Type B pancreatic cell (in vitro differentiated cells): ENCODE measurements around the gene HSD17B2. TPM values are rescaled to one million over a fixed set of nuclear protein-coding genes. Genes with fewer than 3 reads are reported as not detected.

Source experiments
- DNase-seq: peaks from one replicate; pipeline ENCODE4 v3.0.0; 2021; ENCODE audit warnings: mixed read lengths; ENCODE audit not compliant: unreplicated experiment; ENCODE audit errors: extremely low spot score
- H3K27ac Mint-ChIP-seq: 2 replicates; pipeline ENCODE4 v1.8.0; 2021; ENCODE audit warnings: mild to moderate bottlenecking, mixed read lengths
- H3K27me3 Mint-ChIP-seq: 2 replicates; pipeline ENCODE4 v1.8.0; 2021; ENCODE audit warnings: mixed read lengths
- H3K36me3 Mint-ChIP-seq: 2 replicates; pipeline ENCODE4 v1.8.0; 2021; ENCODE audit warnings: mixed read lengths
- H3K4me1 Mint-ChIP-seq: one replicate; pipeline ENCODE4 v1.8.0; 2021; ENCODE audit warnings: mixed read lengths; ENCODE audit not compliant: unreplicated experiment
- H3K4me3 Mint-ChIP-seq: 2 replicates; pipeline ENCODE4 v1.8.0; 2021; ENCODE audit warnings: mild to moderate bottlenecking, mixed read lengths
- H3K9me3 Mint-ChIP-seq: 2 replicates; pipeline ENCODE4 v1.8.0; 2021; ENCODE audit warnings: mixed read lengths
- CTCF ChIP-seq: fragments of 200-600 bp; sonication (generic); conservative IDR thresholded peaks from 2 replicates; pipeline ENCODE4 v1.5.0; 2021; ENCODE audit warnings: antibody characterized with exemption, mild to moderate bottlenecking
- total RNA-seq: library from RNA; stranded (reverse); gene quantifications from 2 replicates; pipeline ENCODE4 v1.2.1, GENCODE V29; 2021; ENCODE audit warnings: low replicate concordance

Gene HSD17B2
- total RNA-seq, 1 donor from 2014 or later = 6.8 TPM

DNA sequence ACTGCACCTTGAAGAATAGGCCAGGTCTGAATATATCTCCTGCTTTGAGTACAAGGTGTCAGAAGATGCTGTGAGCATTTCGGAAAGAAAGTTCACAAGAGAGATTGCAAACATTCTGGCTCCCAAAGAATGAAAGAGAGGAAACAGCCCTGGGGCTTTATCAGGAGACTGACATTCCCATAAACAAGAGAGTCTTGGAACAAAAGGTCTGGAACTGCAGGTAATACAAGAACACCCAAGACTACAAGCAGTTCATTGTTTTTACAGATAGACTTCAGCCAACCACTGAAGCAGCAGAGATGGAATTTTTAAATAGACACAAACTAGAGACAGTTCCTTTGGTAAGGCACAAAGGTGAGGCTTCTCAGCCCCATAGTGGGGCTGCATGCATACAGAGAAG, 14.4 kb downstream of the HSD17B2 start:
- DNase-seq = no peak
- TF ChIP-seq CTCF = no peak
- Mint-ChIP-seq H3K4me1 (no peaks in the 10 kb centered on the region), H3K9me3 (no peaks in the 10 kb centered on the region), H3K36me3 (no peaks in the 10 kb centered on the region), H3K27ac (no peak overlapping the region), H3K27me3 (peaks cover 20% of the 10 kb centered on the region), H3K4me3 (no peak overlapping the region)

DNA sequence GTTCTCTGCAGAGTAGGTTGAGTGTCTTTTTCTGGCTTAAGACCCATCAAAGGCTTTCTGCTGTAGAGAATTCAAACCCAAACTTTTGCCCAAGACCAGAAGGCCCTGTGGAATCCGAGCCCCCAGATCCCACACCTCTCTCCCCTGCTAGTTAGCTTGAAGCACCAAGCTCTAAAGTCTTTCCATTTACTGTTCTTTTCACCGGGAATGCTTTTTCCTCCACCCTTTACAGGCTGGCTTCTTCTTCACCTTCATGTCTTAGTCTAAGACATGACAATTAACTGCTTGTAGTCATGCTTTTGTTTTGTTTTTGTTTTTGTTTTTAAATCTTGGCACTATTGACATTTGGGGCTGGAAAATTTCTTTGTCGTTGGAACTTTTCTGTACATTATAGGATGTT, 15.5 kb downstream of the HSD17B2 start:
- peaks cover 4% of the 10 kb centered on the region for H3K9me3 Mint-ChIP-seq
- peaks cover 24% of the 10 kb centered on the region for H3K27me3 Mint-ChIP-seq
- TF ChIP-seq CTCF = no peak
- no peaks in the 10 kb centered on the region for H3K4me1 Mint-ChIP-seq
- no peaks in the 10 kb centered on the region for H3K36me3 Mint-ChIP-seq
- no peak for DNase-seq
- H3K4me3 Mint-ChIP-seq = peak overlapping the region; percentile 8
- H3K27ac Mint-ChIP-seq = no peak overlapping the region

DNA sequence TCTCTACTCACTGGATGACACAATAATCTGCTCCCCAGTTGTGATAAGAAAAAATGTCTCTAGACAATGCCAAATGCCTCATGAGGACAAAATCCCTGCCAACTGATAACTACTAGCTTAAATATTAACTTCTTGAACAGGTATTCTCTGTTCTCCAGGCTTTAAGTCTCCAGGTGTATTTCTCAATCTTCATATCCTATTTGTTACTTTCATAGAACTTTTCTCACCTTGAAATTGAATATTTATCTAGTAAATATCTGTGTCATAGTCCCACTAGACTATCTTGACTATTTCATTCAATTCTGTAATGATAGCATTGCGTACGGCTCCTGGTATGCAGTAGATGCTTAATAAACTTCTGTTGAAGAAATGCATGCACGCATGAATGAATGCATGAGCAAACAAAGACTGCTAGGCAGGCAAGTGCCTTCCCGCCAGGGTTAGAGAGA, 15.9 kb downstream of the HSD17B2 start:
- no peak for DNase-seq
- Mint-ChIP-seq H3K9me3 (peaks cover 8% of the 10 kb centered on the region), H3K27ac (no peak overlapping the region), H3K4me1 (no peaks in the 10 kb centered on the region), H3K36me3 (no peaks in the 10 kb centered on the region), H3K27me3 (peaks cover 27% of the 10 kb centered on the region), H3K4me3 (peak overlapping the region; percentile 8)
- no peak for TF ChIP-seq CTCF

GRCh38 chr16:82051656-82052055, 16.6 kb downstream of the HSD17B2 start:
- no peak for TF ChIP-seq CTCF
- Mint-ChIP-seq H3K9me3 (peaks cover 8% of the 10 kb centered on the region), H3K4me1 (no peaks in the 10 kb centered on the region), H3K4me3 (no peak overlapping the region), H3K27me3 (peaks cover 27% of the 10 kb centered on the region), H3K27ac (no peak overlapping the region), H3K36me3 (no peaks in the 10 kb centered on the region)
- no peak for DNase-seq

GRCh38 chr16:82055117-82055516, 20.1 kb downstream of the HSD17B2 start:
- H3K36me3 Mint-ChIP-seq = no peaks in the 10 kb centered on the region
- no peaks in the 10 kb centered on the region for H3K4me1 Mint-ChIP-seq
- H3K9me3 Mint-ChIP-seq = peaks cover 8% of the 10 kb centered on the region
- DNase-seq = no peak
- H3K27ac Mint-ChIP-seq = no peak overlapping the region
- H3K27me3 Mint-ChIP-seq = peaks cover 11% of the 10 kb centered on the region
- TF ChIP-seq CTCF = no peak
- no peak overlapping the region for H3K4me3 Mint-ChIP-seq
